GM18909 (cell line): ENCODE measurements around the gene CCDC89.

ENCODE experiments used
- ATAC-seq: cut with Tn5 transposase; IDR thresholded peaks from one replicate; pipeline ENCODE4 v1.9.1; 2021; ENCODE audit warnings: mild to moderate bottlenecking; ENCODE audit not compliant: unreplicated experiment, poor library complexity

CCDC89 gene

GRCh38 chr11:85685820-85686459 lies at the start of gene CCDC89:
CCDC89 (minus strand) TSS chr11:85686195; CDS start chr11:85686130, 65 bp downstream.
- no peak for ATAC-seq

GRCh38 chr11:85732965-85733364 lies 47.0 kb upstream of the CCDC89 start:
- ATAC-seq, result no peak

GRCh38 chr11:85726381-85726780 lies 40.4 kb upstream of the CCDC89 start:
- ATAC-seq, result no peak

GRCh38 chr11:85725510-85726258 lies 39.7 kb upstream of the CCDC89 start:
- no peak for ATAC-seq

GRCh38 chr11:85724748-85725465 lies 38.9 kb upstream of the CCDC89 start:
- ATAC-seq, result no peak

- no peak for ATAC-seq
Observed at GRCh38 chr11:85723088-85723487, 37.1 kb upstream of the CCDC89 start.

GRCh38 chr11:85721191-85721590 lies 35.2 kb upstream of the CCDC89 start:
- no peak for ATAC-seq

- no peak for ATAC-seq
Observed at GRCh38 chr11:85718991-85719807, 33.2 kb upstream of the CCDC89 start.

GRCh38 chr11:85718126-85718943 lies 32.3 kb upstream of the CCDC89 start:
- ATAC-seq, result no peak

- ATAC-seq, result no peak
Observed at GRCh38 chr11:85717429-85717828, 31.4 kb upstream of the CCDC89 start.

GRCh38 chr11:85712953-85713352 lies 27.0 kb upstream of the CCDC89 start:
- no peak for ATAC-seq

- ATAC-seq, result no peak
Observed at GRCh38 chr11:85710917-85711316, 24.9 kb upstream of the CCDC89 start.

- ATAC-seq, result no peak
Observed at GRCh38 chr11:85709941-85710702, 24.1 kb upstream of the CCDC89 start.

- no peak for ATAC-seq
Observed at GRCh38 chr11:85705800-85706199, 19.8 kb upstream of the CCDC89 start.

GRCh38 chr11:85704967-85705366 lies 19.0 kb upstream of the CCDC89 start:
- ATAC-seq, result no peak

GRCh38 chr11:85699957-85700741 lies 14.2 kb upstream of the CCDC89 start:
- peak; percentile 89 for ATAC-seq

- no peak for ATAC-seq
Observed at GRCh38 chr11:85698195-85698594, 12.2 kb upstream of the CCDC89 start.

GRCh38 chr11:85697747-85698146 lies 11.8 kb upstream of the CCDC89 start:
- ATAC-seq, result peak; percentile 43
